HG02938 (cell line): ENCODE measurements around the gene ZNF778.
A peak's percentile ranks its signal among the peaks of the same experiment; 100 is the strongest.
"Not testable (repeated sequence)": the region's sequence is repeated elsewhere in the genome, so short reads cannot be mapped to it uniquely, and the experiment has no call there.

Experiments used
- ATAC-seq: cut with Tn5 transposase; IDR thresholded peaks from one replicate; pipeline ENCODE4 v1.9.1; 2021; ENCODE audit warnings: mild to moderate bottlenecking, moderate library complexity; ENCODE audit not compliant: unreplicated experiment

The ZNF778 gene

GRCh38 chr16:89210904-89211515 lies 6.5 kb upstream of the ZNF778 start:
- ATAC-seq, result no peak

DNA sequence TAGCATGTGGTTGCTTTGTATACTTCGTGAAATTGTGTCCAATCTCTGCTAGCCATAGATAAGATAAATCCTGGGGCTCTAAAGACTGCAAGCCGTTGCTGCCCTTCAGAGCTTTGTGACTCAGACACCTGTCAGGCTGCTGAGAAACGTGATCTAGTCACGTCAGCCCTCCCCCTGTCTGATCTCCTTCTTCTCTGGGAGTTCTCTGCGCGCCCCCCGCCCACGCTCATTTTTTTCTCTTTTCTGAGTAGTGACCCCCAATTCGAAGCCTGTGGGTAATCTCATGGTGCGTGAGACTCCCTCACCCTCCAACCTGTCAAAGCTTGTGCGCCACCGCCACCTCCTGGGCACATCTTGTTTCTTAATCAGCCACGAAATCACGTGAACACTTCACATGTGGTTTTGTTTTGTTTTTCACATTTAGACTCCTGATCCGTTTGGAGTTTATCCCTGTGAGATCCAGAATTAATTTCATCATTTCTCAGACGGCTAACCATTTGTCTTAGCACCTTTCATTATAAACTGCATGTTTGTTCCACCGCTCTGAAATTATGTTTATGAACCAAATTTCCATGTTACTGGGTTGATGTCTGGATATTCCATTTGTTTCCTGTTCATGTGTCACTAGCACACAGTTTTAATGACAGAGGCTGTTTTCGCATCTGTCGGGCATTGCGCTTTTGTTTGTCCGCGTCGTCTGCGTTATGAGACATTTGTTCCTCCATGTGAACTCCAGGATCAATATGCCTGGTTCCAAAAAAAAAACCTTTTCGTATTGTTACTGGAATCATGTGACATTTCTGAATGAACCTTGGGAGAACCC lies 977 bp upstream of the ZNF778 start:
- ATAC-seq, result no peak

DNA sequence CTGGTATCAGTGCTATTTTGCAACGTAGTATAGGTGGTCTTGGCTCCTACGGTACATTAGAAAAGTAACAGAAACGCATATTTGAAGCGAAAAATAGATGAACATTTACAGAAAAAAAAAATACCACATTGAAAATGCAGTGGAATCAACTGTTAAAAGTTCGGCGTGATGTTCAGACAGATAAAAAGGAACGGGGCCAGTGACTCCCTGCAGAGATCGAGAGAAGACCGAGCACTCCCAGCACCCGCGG lies 440 bp upstream of the ZNF778 start:
- ATAC-seq, result no peak

GRCh38 chr16:89219365-89219764 lies 1.9 kb downstream of the ZNF778 start:
- no peak for ATAC-seq

- ATAC-seq, result no peak
Measured at GRCh38 chr16:89221604-89222003, 4.1 kb downstream of the ZNF778 start.

- ATAC-seq, result no peak
Measured at GRCh38 chr16:89222931-89223330, 5.4 kb downstream of the ZNF778 start.

DNA sequence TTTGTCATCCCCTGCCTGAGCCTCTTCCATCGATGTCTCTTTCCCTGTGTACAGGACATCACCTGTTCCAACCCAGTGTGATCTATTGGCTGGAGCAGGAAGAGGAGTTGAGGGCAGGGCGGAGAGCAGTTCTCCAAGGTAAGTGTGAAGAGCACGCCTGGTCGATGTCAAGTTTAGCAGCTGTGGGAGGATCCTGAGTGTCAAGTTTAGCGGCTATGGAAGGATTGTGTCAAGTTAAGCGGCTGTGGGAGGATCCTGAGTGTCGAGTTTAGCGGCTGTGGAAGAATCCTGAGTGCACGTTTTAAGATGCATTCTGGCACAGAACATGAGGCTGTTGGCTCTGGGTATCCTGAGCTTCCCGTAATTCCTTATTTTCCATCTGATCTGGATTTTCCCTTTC lies 7.2 kb downstream of the ZNF778 start:
- ATAC-seq, result no peak

GRCh38 chr16:89230255-89230654 lies 12.8 kb downstream of the ZNF778 start:
- no peak for ATAC-seq

- no peak for ATAC-seq
Measured at GRCh38 chr16:89232107-89232506, 14.6 kb downstream of the ZNF778 start.

- no peak for ATAC-seq
Measured at GRCh38 chr16:89233678-89234490, 16.4 kb downstream of the ZNF778 start.

DNA sequence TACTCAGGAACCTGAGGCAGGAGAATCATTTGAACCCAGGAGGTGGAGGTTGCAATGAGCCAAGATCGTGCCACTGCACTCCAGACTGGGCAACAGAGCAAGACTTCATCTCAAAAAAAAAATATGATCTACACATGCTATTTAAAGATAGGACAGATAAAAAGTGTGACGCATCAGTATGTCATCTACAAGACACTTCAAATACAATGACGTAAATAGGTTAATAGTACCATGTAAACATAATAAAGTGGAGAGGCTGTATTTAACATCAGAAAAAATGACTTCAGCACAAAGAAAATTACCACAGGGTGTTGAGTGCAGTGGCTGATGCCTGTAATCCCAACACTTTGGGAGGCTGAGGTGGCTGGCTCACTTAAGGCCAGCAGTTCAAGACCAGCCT lies 20.2 kb downstream of the ZNF778 start:
- ATAC-seq, result no peak

GRCh38 chr16:89241187-89242007 lies 23.9 kb downstream of the ZNF778 start:
- peak; percentile 44 for ATAC-seq

GRCh38 chr16:89242795-89243200 lies 25.3 kb downstream of the ZNF778 start:
- no peak for ATAC-seq

- ATAC-seq, result no peak
Measured at GRCh38 chr16:89243664-89244063, 26.2 kb downstream of the ZNF778 start.

DNA sequence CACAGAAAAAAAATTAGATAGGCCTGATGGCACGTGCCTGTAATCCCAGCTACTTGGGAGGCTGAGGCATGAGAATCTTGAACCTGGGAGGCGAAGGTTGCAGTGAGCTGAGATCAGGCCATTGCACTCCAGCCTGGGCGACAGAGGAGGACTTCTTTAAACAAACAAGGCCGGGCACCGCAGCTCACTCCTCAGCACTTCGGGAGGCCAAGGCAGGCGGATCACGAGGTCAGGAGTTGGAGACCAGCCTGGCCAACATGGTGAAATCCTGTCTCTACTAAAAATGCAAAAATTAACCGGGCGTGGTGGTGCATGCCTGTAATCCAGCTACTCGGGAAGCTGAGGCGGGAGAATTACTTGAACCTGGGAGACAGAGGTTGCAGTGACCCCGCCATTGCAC lies 26.8 kb downstream of the ZNF778 start:
- not testable (repeated sequence) for ATAC-seq

- ATAC-seq, result no peak
Measured at GRCh38 chr16:89244754-89245153, 27.3 kb downstream of the ZNF778 start.

DNA sequence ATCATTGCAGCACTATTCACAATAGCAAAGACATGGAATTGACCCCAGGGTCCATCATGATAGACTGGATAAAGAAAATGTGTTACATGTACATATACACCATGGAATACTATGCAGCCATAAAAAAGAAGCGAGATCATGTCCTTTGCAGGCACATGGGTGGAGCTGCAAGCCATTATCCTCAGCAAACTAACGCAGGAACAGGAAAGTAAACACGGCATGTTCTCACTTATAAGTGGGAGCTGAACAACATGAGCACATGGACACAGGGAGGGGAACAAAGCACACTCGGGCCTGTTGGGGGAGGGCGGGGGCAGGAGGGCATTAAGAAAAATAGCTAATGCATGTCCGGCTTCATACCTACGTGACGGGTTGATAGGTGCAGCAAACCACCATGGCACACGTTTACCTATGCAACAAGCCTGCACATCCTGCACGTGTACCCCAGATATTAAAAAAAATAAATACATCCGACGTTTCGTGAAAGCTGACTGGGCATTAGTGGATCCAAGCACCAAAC lies 28.9 kb downstream of the ZNF778 start:
- no peak for ATAC-seq

- peak; percentile 56 for ATAC-seq
Measured at GRCh38 chr16:89246903-89247733, 29.6 kb downstream of the ZNF778 start.

DNA sequence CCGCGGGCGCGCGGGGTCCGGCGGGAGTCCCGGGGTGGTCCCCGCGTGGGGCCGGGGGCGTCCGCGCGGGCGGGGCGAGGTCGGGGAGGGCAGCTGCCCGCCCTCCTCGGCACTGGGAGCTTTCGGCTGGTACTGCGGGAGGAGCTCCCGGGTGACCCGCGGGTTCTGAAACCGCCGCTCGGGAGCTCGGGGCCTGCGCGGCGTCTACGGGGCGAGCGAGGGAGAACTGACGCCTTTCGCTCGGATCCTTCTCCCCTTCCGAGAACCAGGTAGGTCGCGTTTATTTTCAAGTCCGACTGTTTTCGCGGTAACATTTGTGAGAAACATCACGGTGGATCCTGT lies 30.2 kb downstream of the ZNF778 start:
- peak; percentile 41 for ATAC-seq
